ENCODE data around the gene CMIP.

CMIP gene

DNA sequence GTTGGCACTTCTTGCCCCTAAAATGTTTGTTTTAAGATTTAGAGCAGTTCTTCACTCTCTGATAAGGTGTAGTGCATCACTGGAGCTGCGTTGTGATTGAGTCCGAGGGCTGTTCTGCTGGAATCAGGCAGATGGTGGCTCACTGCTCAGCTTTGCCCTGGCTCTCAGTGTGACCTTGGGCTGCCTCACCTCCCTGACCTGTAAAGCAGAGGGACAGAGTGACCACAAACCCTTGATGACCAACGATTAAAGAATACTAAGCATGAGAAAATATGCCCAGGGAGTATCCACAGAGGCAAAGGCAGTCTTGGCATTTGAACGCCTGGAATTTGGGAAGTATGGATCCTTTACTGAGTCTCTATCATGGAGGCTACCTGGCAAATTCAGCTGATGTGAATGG is 18.1 kb downstream of the CMIP start:
- DNase-seq (ENCODE audit: low spot score), result no peak

DNA sequence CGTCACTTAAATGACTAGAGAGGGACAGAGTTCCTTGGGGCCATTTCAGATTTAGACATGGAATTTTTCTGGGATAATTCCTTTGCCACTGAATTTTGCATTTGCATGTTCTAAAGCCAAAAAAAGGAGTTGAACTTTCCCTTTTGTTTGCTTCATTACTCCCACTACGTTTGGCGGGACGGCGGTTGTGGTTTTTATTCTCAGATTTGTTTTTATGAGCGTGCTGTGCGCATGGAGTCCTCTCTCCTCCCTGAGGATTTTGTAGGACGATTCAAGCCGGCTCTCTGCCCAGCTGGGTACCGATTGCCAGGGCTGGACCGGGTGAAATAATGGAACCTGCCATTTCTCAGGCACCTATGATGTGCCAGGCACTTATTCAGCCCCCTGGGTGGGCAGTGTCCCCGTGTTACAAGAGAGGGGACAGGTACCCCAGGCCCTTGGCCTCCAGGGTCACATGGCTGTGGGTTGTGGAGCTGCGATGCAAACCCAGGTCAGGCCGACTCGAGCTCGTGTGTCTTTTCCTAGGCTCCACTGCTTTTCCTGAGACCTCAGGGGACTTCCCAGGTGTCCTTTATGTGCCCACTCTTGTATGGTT is 18.8 kb downstream of the CMIP start:
- DNase-seq (ENCODE audit: low spot score), result no peak

DNA sequence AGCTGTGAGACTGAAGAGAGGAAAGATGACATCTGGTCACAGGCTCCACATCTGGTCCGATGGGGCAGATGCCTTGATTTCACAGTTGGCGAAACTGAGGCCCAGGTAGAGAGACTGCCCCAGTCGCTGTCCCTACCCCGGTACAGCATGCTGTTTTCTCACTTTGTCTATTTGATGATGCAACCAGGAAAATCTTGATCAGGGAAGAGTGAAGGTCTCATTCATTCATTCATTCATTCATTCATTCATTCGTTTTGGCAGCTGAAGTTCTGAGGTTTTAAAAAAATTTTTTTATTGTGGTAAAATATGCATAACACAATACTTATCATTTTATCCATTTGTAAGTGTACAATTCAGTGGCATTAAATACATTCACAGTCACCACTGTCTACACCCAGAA is 19.7 kb downstream of the CMIP start:
- DNase-seq (ENCODE audit: low spot score), result no peak

GRCh38 chr16:81465375-81465943 is 20.9 kb downstream of the CMIP start:
- no peak for DNase-seq (ENCODE audit: low spot score)

- DNase-seq (ENCODE audit: low spot score), result no peak
Measured at GRCh38 chr16:81466356-81466980, 21.9 kb downstream of the CMIP start.

DNA sequence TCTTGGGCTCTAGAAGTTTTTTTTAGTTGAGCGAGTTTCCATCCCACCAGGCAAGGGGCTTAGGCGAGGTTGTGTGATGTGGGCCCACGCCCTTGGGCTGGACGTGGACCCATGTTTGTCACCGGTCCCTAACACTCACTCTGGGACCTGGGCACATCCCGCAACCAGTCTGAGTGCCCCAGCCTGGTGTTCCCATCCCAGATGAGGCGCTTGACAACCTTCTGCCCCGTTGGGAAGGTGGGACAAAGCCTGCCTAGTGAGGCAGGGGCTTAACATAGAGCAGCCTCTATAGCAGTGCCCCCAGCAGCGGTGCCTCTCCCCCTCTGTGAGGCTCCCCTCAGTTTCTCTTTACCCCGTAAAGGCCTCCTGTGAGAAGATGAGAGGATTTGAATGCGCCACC is 22.5 kb downstream of the CMIP start:
- DNase-seq (ENCODE audit: low spot score), result no peak

DNA sequence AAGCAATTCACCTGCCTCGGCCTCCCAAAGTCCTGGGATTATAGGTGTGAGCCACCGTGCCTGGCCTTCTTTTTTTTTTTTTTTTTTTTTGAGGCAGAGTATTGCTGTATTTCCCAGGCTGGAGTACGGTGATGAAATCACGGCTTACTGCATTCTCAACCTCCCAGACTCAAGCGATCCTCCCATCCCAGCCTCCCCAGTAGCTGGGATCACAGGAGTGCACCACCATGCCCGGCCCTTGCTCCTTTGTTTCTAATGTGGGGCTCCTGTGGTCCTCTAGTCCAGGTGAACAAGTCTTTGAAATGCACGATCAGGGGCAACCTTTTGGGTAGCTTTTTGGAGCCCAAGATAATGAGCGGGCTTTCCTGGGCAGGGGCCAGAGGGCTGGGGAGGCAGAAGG is 23.2 kb downstream of the CMIP start:
- DNase-seq (ENCODE audit: low spot score), result no peak

GRCh38 chr16:81468269-81468902 is 23.8 kb downstream of the CMIP start:
- no peak for DNase-seq (ENCODE audit: low spot score)

DNA sequence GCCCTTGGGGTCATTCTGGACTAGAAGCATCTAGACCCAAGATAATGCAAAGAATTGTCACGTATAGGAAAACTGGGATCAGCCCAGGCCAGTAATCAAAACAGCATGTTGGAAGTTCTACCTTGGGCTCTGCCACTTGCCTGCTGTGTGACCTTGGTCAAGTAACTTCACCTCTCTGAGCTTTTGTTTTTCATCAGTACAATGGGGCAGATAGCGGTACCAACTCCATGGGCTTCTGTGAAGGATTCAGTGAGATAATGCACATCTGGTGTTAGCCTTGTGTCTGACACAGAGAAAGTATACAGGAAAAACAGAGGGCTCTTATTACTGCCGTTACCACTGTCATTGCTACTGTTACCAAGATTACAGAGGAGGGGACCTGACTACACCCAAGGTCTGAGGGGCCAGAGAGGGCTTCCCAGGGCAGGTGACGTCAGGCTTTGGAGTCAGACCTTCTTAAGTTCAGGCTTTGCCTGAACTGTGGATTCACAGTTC is 24.6 kb downstream of the CMIP start:
- no peak for DNase-seq (ENCODE audit: low spot score)

- no peak for DNase-seq (ENCODE audit: low spot score)
Measured at GRCh38 chr16:81469710-81470535, 25.3 kb downstream of the CMIP start.

DNA sequence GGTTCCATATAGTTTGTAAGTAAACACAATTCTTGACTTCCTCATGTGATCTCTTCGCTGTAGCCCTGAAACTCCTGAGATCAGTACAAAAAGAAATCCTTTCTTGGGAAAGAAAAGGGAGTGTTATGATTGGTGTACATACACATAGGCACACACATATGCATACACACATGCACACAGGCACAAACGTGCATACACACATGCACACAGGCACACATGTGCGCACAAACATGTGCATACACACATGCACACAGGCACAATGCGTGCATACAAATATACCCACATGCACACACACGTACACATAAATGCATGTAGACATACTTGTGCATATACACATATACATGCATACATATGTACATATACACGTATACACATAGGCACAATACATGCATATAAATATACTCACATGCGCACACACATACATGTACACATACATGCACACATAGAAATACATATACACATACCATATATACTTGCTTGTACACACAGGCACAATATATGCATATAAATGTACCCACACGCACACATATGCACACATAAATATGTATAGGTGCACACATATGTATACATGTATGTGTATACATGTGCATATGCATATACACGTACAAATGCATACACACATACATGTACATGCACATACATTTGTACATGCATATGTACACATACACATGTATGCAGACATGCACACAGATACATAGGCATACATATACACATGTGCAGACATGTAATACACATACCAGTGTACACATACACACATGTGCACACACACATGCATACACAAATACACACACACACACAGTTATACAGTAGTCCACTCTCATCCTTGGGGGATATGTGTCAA is 26.4 kb downstream of the CMIP start:
- no peak for DNase-seq (ENCODE audit: low spot score)

DNA sequence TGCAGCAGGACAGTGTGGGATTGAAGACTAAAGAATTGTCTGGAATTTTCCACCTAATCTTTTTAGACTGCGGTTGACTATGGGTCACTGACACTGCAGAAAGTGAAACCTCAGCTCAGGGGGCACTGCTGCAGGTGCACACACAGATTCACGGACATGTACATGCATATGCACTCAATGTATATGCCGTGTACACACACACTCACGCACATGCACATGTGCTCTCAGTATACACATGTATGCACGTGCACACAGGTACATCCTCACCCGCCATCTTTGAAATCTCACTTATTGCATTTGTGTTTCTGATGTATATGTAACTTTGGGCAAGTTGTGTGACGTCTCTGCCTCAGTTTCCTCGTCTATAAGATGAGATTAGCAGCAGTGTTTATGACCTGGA is 27.3 kb downstream of the CMIP start:
- no peak for DNase-seq (ENCODE audit: low spot score)

DNA sequence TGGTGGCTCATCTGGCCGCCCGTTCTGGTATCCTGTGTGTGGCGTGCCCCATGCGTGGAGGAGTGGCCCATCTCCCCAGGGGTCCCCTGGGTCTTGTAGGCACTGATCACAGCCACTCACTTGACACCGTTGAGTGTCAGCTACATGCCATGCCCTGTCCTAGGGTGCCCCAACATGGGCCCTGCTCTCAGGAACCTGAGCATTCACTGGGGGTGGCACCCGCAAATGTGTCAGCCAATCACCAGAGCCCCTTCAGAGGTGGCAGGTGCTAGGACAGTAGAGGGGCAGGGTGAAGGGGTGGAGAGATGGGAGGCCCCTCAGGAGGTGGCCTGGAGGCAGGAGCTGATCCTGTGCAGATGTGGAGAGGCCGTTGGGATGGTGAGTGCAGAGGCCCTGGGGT is 27.8 kb downstream of the CMIP start:
- no peak for DNase-seq (ENCODE audit: low spot score)

DNA sequence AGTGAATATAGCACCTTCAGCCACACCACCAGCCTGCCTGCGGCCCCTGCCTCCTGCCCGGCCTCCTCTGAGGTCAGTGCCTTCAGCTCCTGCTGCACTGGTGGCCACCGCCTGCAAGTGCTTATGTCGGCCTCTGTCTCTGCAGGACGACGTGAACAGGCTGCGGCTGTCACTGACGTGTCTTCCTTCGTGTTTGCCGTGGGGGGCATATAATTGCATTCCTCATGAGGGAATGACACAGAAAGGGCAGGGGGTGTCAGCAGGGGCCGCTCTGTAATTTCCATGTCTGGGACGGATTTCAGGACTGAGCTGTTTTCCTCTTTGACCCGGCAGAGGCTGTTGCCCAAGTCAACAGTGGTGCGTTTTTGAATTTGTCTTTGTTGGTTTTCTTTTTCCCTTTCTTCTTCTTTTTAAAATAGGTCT is 28.5 kb downstream of the CMIP start:
- no peak for DNase-seq (ENCODE audit: low spot score)

- DNase-seq (ENCODE audit: low spot score), result no peak
Measured at GRCh38 chr16:81473558-81473957, 28.9 kb downstream of the CMIP start.

DNA sequence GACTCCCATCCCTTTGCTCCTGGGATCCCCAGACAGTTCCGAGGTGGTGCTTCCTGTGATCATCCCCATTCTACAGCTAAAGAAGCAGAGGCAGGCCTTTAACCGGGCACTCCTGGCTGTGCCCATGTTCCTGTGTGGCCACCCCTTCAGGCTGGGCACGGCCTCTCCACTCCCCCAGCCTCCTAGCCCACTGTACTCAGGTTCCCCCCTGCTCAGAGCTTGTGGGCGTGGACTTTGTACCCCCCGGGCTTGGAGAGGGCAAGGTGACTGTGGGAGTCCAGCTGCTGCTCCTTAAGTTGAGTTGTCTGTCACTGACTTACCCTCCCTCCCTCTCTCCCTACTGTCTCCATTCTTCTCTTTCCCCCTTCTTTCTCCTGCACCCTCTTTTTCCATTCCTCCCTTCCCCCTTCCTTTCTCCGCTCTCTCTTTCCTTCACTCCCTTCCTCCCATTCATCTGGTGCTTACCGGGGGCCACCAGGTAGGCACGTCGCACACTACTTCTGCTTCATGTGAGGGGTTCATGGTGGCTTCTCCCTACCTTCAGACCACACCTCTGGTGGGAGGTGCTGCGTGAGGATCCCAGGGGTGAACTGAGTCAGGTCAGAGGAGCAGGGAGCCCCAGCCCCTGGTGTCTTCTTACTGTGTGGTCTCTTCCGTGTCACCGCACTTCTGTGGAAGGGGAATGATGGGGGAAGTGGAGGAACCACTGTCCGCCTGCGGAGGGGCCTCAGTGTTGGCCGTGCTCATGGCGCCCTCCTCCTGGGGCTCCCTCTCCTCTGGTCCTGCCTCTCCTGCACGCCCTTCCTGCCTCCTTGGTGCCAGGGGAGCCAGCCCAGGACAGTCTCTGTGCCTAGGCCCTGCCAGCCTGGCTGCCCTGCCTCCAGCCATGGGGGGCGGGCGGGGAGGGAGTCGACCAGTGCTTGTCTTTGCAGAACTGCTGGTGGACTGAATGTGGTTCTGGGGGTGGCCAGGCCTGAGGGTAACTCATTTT is 29.7 kb downstream of the CMIP start:
- no peak for DNase-seq (ENCODE audit: low spot score)

GRCh38 chr16:81477697-81478693 is 33.4 kb downstream of the CMIP start:
- DNase-seq (ENCODE audit: low spot score), result no peak

DNA sequence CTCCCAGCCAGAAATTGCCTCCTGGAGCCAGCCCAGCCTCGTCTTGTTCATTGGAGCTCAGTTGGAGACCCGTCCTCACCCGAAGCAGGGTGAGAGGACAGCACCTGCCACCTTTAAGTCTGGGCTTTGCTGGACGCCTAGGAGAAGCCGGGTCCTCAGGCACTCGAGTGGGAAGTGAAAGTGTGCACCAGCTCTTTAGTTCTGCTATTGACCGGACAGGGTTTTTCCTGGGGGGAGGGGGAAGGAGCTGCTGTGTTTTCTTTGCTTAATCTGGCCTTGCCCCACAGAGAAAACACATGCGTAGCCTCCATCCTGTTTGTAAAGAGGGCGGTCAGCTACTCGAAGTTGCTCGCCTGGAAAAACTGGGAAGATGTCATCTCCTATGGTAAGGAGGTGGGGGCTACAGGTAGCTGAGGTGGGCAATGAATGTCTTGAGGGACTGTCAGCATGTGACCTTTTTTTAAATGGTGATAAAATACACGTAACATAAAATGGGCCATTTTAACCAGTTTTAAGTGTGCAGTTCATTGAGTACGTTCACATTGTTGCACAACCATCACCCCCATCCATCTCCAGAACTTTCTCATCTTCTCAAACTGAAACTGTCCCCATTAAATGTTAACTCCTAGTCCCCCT is 34.4 kb downstream of the CMIP start:
- no peak for DNase-seq (ENCODE audit: low spot score)
